Thyroid gland (tissue), 4 donors: Measurements from ENCODE around the gene FAM76B. TPM values are rescaled to one million over a fixed set of nuclear protein-coding genes. Genes with fewer than 3 reads are reported as not detected.

Experiments
- DNase-seq, 2 donors: peaks; one replicate each; pipeline ENCODE4 v3.0.0-alpha.2; 2019
- H3K27ac ChIP-seq, 3 donors: fragments of 200-600 bp; sonication (generic); 1 replicate in 2 of 3; 2 replicates in 1 of 3; pipeline ENCODE4 v1.5.1; 2016 to 2019; ENCODE audit warnings: mild to moderate bottlenecking in 1 of 3, moderate library complexity in 1 of 3
- H3K27me3 ChIP-seq: fragments of 200-600 bp; sonication (generic); one replicate; pipeline ENCODE4 v1.5.1; 2019
- H3K36me3 ChIP-seq, 2 donors: fragments of 200-600 bp; sonication (generic); one replicate each; pipeline ENCODE4 v1.5.1; 2016 to 2019
- H3K4me1 ChIP-seq, 2 donors: fragments of 200-600 bp; sonication (generic); one replicate each; pipeline ENCODE4 v1.5.1; 2017 to 2019
- H3K4me3 ChIP-seq, 3 donors: fragments of 200-600 bp; sonication (generic); replicated peaks in 1 of 3; 1 replicate in 2 of 3; 2 replicates in 1 of 3; pipeline ENCODE4 v1.5.1; 2016; ENCODE audit warnings: mild to moderate bottlenecking in 1 of 3
- H3K9me3 ChIP-seq: fragments of 200-600 bp; sonication (generic); one replicate; pipeline ENCODE4 v1.5.1; 2017
- POLR2A ChIP-seq, 2 donors: fragments of 450-650 bp; IDR thresholded peaks; one replicate each; pipeline ENCODE4 v1.6.1; 2017; ENCODE audit warnings: antibody characterized with exemption in 2 of 2, mild to moderate bottlenecking in 2 of 2, moderate library complexity in 1 of 2
- WGBS, 2 donors: methylation state at CpG; one replicate each; pipeline ENCODE4 v1.1.5; 2017; 5-methylcytosine and 5-hydroxymethylcytosine counted together
- intact Hi-C: fragments of 100-400 bp; cut with DNase I; formaldehyde crosslinking; loops from one replicate; pipeline ENCODE4 v1.15.1; 2023
- total RNA-seq, 4 donors: library from RNA; depleted of rRNA; stranded (reverse); fragments of >200 nt; gene quantifications; one replicate each; pipeline ENCODE4 v1.2.3, GENCODE V29; 2016
- TF ChIP-seq, protein P1 (sequence below), 6 experiments: fragments of 200-600 bp in 3 of 6; fragments of 450-650 bp in 3 of 6; sonication (generic) in 3 of 6; IDR thresholded peaks; one replicate each; pipeline ENCODE4 v1.5.1; 2016 to 2019; ENCODE audit warnings: antibody characterized with exemption in 6 of 6, mild to moderate bottlenecking in 2 of 6, inconsistent platforms in 1 of 6, moderate library complexity in 1 of 6

The FAM76B gene
- total RNA-seq, 4 donors from 2014 or later: 37.4 to 61.9 (median 46.8) TPM

DNA sequence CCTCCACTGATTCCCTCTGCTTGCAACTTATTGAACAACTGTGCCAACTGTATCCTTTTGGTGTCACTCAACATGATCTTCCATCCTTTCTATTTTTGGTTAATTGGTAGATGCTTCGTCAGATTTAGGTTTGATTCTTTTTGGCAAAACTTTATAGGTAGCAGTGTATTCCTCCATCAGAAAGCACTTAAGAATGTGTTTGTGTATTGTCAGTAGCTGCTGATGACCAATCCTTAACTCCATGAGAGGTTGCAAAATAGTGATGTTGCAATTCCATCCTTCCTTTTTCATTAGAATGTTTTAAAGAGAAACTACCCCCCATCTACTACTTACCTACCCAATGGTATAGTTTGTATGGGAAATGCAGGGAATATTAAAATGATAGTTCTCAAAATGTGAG, 22.1 kb downstream of the FAM76B start:
- Histone ChIP-seq H3K9me3 (no peaks in the 10 kb centered on the region), H3K27me3 (no peaks in the 10 kb centered on the region), H3K4me3 (no peak overlapping the region), H3K4me1 (peaks cover 0 to 11% of the 10 kb centered on the region in 2 donors), H3K27ac (no peak overlapping the region), H3K36me3 (peaks cover 0 to 7% of the 10 kb centered on the region in 2 donors)
- 85 to 94% methylated on average over 1 of the region's 1 CpG for WGBS, 2 donors
- DNase-seq: no peak
- intact Hi-C loops: loop anchor here (5.0 to 10.0 kb wide), 2 partner anchors 63 to 695 kb away; no protein-coding TSS in a partner anchor
- TF ChIP-seq POLR2A (IDR thresholded peaks at IDR 0.05): no peak
- TF ChIP-seq, protein P1, sequence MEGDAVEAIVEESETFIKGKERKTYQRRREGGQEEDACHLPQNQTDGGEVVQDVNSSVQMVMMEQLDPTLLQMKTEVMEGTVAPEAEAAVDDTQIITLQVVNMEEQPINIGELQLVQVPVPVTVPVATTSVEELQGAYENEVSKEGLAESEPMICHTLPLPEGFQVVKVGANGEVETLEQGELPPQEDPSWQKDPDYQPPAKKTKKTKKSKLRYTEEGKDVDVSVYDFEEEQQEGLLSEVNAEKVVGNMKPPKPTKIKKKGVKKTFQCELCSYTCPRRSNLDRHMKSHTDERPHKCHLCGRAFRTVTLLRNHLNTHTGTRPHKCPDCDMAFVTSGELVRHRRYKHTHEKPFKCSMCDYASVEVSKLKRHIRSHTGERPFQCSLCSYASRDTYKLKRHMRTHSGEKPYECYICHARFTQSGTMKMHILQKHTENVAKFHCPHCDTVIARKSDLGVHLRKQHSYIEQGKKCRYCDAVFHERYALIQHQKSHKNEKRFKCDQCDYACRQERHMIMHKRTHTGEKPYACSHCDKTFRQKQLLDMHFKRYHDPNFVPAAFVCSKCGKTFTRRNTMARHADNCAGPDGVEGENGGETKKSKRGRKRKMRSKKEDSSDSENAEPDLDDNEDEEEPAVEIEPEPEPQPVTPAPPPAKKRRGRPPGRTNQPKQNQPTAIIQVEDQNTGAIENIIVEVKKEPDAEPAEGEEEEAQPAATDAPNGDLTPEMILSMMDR (IDR thresholded peaks at IDR 0.05): no peak

DNA sequence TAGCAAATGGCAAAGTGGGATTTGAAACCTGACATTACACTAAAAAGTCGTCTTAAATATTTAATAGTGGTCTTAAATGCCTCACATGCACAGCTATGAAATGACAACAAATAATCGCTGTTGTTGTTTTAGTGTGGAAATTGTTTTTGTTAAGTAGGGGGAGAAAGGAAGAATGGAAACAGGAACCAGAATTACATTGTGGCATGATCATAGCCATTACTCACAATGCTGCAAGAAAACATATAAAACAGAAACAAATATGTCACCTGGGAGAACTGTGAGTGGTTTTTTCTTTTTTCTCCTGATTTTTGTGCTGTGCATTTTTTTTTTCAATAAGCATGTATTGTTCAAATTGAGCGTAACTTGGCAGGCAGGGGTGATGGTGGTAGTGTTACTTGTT, 22.9 kb downstream of the FAM76B start:
- peaks cover 0 to 7% of the 10 kb centered on the region in 2 donors for H3K36me3 ChIP-seq
- H3K4me1 ChIP-seq: peaks cover 0 to 11% of the 10 kb centered on the region in 2 donors
- TF ChIP-seq POLR2A (IDR thresholded peaks at IDR 0.05): no peak
- TF ChIP-seq, protein P1 (IDR thresholded peaks at IDR 0.05): no peak
- intact Hi-C loops: loop anchor here (5.0 to 10.0 kb wide), 2 partner anchors 62 to 694 kb away; no protein-coding TSS in a partner anchor
- no peaks in the 10 kb centered on the region for H3K9me3 ChIP-seq
- no peak for DNase-seq
- no peak overlapping the region for H3K27ac ChIP-seq
- no peaks in the 10 kb centered on the region for H3K27me3 ChIP-seq
- 74 to 76% methylated on average over 3 of the region's 3 CpGs for WGBS, 2 donors
- H3K4me3 ChIP-seq: no peak overlapping the region

DNA sequence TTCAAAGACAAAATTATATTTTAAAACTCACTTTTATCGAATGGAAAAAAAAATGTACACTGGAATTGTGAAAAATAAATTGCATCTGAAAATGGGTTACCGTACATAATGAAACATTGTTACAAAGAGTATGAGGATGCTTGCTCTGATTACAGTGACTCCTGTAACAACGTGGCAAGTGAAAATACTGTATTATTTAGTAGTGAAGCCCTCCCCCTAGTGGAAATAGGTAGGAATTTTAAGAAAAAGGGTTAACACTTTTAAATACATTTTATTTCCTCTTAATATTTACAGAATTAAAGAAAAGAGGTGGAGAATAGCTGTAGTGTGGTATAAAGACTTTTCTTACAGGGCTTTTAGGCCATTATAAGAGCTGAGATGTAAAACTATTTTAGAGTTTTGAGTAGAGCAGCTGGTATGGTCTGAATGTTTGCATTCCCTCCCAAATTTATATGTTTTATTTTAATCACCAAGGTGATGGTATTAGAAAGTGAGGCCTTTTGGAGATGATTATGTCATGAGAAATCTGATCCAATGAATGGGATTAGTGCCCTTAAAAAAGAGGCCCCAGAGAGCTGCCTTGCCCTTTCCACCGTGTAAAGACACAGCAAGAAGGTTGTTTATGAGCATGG, 25.2 kb downstream of the FAM76B start:
- TF ChIP-seq, protein P1 (IDR thresholded peaks at IDR 0.05): peak; percentile 44 to 83 (median 62)
- TF ChIP-seq POLR2A (IDR thresholded peaks at IDR 0.05): no peak
- Histone ChIP-seq H3K27ac (no peak overlapping the region), H3K4me3 (no peak overlapping the region), H3K4me1 (peaks cover 0 to 11% of the 10 kb centered on the region in 2 donors), H3K36me3 (no peaks in the 10 kb centered on the region), H3K9me3 (no peaks in the 10 kb centered on the region), H3K27me3 (no peaks in the 10 kb centered on the region)
- 18 to 19% methylated on average over 4 of the region's 4 CpGs for WGBS, 2 donors
- intact Hi-C loops: loop anchor here (5.0 to 10.0 kb wide), 2 partner anchors 60 to 612 kb away; no protein-coding TSS in a partner anchor
- no peak for DNase-seq

DNA sequence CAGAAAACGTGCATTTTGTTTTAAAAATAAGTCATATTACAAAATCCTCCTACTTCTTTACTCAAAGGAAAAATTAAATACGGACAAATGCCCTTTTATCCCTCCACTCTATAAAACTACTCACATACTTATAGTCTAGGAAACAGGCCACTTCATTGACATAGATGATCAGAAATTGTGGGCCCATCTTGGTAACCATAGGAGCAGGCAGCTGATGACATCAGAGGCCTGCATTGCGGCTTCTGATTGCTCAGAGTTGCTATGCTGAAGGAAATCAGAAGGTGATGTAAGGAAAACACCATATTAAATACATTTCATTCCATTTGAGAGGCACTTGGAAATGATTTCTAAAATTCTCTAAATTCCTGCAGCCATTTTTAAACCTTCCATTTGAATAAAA, 27.0 kb downstream of the FAM76B start:
- no peaks in the 10 kb centered on the region for H3K27me3 ChIP-seq
- no peak overlapping the region for H3K27ac ChIP-seq
- intact Hi-C loops: loop anchor here (5.0 to 10.0 kb wide), 2 partner anchors 58 to 610 kb away; no protein-coding TSS in a partner anchor
- no peak for TF ChIP-seq POLR2A (IDR thresholded peaks at IDR 0.05)
- TF ChIP-seq, protein P1 (IDR thresholded peaks at IDR 0.05): no peak
- DNase-seq: no peak
- no peaks in the 10 kb centered on the region for H3K36me3 ChIP-seq
- 93 to 94% methylated on average over 3 of the region's 3 CpGs for WGBS, 2 donors
- no peaks in the 10 kb centered on the region for H3K9me3 ChIP-seq
- H3K4me3 ChIP-seq: no peak overlapping the region
- H3K4me1 ChIP-seq: peaks cover 0 to 3% of the 10 kb centered on the region in 2 donors

DNA sequence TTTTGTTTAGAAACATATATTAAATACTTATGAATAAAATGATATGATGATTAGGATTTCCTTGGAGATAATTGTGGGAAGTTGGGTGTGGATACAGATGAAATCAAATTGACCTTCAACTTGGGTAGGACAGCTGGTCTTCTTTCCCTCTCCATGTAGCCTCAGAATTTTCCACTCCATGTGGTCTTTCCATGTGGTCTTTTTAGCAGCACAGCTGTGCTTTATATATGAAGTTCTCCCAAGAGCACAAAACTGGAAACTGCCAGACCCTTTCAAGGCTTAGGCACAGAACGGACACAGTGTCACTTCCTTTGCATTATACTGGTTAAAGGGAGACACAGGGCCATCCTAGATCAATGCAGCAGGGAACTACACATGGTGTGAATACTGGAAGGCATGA, 28.6 kb downstream of the FAM76B start:
- intact Hi-C loops: loop anchor here (5.0 to 10.0 kb wide), 2 partner anchors 56 to 609 kb away; no protein-coding TSS in a partner anchor
- Histone ChIP-seq H3K36me3 (no peaks in the 10 kb centered on the region), H3K27me3 (no peaks in the 10 kb centered on the region), H3K4me1 (no peaks in the 10 kb centered on the region), H3K27ac (no peak overlapping the region), H3K9me3 (no peaks in the 10 kb centered on the region), H3K4me3 (no peak overlapping the region)
- 86 to 88% methylated on average over 1 of the region's 1 CpG for whole genome bisulfite sequencing, 2 donors
- DNase-seq: no peak
- TF ChIP-seq, protein P1 (IDR thresholded peaks at IDR 0.05): no peak
- no peak for TF ChIP-seq POLR2A (IDR thresholded peaks at IDR 0.05)
